ENCODE data around the gene CDK5. TPM values are rescaled to one million over a fixed set of nuclear protein-coding genes. Genes with fewer than 3 reads are reported as not detected.

Gene CDK5
- total RNA-seq, 1 donor from 2014 or later, result 19.1 TPM

DNA sequence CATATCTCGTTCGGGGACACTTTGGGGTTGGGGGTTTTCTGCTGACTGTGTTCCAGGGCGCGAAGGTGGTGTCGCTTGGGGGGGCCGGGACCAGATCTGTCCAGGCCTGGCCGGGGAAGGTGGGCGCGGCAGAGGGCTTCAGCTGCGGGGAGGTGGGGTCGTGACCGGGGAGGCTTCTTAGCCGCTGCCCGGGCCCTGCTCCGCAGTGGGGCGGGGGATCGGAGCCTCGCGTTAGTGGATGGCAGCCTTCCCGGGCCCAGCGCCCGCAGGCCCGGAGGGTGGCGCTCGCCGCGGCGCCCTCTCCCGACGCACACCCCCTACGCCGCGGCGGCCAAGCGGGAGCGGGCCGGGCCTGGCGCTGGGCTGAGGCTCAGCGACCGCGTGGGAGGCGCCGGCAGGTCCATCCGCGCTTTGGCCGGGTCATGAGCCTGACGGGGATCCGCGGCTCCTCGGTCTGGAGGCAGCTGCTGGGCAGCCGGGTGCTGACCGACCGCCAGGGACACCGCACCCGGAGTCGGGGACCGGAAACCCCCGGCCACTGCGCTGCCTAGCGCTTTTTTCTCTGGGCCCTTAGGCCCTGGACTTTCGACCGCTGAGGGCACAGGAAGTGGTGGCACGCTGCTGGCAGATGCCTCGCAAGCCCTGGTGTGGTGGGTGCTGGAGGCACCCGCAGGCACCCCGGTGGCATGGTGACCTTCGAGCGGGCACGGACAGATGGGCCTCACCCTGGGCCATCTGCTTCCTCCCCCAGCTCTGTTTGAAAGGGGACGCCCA is 29.7 kb upstream of the CDK5 start:
- DNase-seq (ENCODE audit: low read depth, low spot score), result no peak

DNA sequence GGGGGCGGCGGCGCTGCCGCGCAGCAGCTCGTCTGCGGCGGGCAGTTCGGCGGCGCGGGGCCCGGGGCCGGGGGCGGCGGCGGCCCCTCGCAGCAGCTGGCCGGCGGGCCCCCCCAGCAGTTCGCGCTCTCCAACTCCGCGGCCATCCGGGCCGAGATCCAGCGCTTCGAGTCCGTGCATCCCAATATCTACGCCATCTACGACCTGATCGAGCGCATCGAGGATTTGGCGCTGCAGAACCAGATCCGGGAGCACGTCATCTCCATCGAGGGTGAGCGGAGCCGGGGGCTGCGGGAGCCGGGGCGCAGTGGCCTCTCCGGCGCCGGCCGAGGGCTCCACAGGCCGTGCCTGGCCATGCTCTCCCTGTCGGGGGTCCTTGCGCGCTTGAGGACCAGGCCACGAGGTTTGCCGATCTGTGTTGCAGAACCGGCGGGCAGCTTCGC is 29.1 kb upstream of the CDK5 start:
- no peak for DNase-seq (ENCODE audit: low read depth, low spot score)

GRCh38 chr7:151085691-151086620 is 28.3 kb upstream of the CDK5 start, which contains the start of gene AGAP3:
TSS of gene AGAP3 (plus strand) at chr7:151086475. CDS start at chr7:151086742, 267 bp downstream.
- no peak for DNase-seq (ENCODE audit: low read depth, low spot score)

DNA sequence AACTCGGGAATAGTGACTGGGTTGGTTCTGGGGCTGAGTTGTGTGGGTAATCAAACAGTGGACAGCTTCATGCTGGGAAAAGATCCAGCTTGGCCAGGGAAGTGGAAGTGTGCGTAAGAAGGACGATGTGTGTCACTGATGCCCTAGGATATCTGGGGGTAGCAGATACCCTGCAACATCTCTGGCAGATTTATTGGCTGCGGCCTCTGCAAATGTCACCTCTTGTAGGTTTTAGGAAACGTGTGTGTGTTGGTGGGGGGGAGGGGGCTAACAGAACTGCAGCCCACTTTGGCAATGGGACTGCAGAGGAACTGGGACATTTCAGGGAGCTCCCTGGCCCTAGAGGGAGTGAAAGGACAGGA is 27.6 kb upstream of the CDK5 start:
- DNase-seq (ENCODE audit: low read depth, low spot score), result no peak

- DNase-seq (ENCODE audit: low read depth, low spot score), result no peak
Observed at GRCh38 chr7:151083824-151084160, 26.1 kb upstream of the CDK5 start.

- no peak for DNase-seq (ENCODE audit: low read depth, low spot score)
Observed at GRCh38 chr7:151083071-151083823, 25.6 kb upstream of the CDK5 start, which contains the start of gene TMUB1. TSS of gene TMUB1 (minus strand) at chr7:151083493. CDS start at chr7:151082563, 930 bp downstream.

DNA sequence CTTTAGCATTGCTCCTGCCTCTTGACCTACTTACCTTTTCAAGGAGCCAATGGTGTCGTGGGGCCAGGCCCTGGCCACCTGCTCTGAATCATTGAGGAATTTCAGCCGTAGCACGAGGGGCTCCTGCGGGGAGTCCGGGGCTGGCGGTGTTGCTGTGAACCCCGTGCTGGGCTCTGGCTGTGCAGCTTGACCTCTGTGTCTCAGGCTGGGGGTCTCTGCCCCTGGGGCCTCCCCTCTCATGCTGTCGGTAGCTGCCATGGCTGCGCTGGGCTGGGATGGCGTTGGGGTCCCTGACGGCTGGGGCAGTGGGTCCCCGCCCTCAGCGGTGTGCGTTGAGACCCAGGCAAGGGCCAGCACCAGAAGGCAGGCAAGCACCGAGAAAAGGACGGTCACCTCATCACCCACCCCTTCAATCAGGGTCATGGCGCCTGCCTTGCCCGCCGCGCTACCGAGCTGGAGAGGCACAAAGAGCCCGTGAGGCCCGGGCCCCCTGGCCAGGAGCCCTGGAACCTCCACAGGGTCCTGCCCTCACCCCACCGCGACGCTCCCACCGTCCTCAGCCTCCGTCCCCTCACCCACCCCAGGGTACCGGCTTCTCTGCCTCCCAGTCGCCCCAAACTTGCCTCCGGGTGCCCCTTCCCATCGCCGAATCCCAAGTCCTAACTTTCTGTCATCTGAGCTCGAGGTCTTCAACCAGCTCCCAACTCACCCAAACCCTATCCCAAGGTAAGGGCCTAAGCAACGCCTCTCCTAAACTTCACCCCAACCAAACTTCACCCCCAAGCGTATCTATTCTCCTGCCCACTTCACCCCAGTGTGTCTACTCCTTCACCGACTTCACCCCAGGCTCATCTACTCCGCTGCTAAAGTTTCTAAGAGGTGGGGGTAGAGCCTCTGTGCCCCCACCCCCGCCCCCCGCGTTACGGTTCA is 24.7 kb upstream of the CDK5 start:
- no peak for DNase-seq (ENCODE audit: low read depth, low spot score)

GRCh38 chr7:151081170-151082101 is 23.7 kb upstream of the CDK5 start:
- DNase-seq (ENCODE audit: low read depth, low spot score), result no peak

DNA sequence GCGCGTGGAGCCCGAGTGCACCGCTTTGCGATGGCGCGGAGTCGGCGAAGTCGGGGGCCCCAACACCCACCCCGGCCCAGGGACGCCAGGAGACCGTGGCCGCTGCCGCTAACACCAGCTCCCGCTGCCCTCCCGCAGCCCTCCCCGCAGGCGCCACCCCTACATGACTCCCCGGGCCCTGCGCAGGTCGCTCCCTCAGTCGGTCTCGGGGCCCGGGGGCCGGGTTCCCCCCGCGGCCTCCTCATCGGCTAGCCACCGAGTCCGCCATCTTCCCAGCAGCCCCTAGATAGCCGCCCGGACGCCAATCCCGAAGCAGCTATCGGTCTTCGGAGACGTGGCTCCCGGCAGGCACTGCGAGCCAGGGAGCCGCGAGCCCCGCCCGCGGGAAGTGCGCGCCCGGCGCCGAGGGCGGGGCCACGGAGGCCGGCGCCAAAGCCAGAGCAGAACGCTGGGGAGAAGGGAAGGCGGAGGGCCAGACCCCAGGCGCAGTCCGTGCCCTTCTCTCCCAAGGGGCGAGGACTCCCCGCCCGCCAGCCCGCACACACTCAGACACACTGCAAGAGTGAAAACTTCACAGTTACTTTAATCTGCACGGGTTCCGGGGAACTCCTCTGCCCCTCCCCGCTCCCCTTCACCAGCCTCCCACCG is 22.9 kb upstream of the CDK5 start, which contains the start of gene FASTK:
FASTK (minus strand) TSS at position 288 of the 648 bp plus-strand sequence; CDS start at position 245, 43 bp downstream.
- peak; percentile 71 for DNase-seq (ENCODE audit: low read depth, low spot score)

DNA sequence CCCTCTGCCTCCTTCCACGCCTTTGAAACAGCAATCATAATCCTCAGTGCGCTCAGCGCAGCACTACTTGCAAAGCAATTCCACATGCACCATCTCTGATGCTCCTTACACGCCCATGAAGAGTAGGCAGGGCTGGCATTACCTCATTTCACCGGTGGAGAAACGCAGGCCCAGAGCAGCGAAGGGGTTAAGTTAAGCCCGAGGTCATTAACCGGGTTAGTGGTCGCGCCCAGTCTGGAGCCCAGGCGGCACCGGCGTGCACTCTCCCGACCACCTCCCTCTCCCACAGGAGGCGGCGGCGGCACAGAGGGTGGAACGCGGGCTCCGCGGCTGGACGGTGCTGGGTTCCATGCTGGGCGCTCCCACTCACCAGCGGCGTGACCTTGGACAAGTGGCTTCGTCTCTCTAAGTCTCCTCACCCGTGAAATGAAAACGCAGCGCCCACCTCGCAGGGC is 22.4 kb upstream of the CDK5 start:
- DNase-seq (ENCODE audit: low read depth, low spot score), result no peak

GRCh38 chr7:151079199-151079910 is 21.7 kb upstream of the CDK5 start:
- DNase-seq (ENCODE audit: low read depth, low spot score), result no peak

DNA sequence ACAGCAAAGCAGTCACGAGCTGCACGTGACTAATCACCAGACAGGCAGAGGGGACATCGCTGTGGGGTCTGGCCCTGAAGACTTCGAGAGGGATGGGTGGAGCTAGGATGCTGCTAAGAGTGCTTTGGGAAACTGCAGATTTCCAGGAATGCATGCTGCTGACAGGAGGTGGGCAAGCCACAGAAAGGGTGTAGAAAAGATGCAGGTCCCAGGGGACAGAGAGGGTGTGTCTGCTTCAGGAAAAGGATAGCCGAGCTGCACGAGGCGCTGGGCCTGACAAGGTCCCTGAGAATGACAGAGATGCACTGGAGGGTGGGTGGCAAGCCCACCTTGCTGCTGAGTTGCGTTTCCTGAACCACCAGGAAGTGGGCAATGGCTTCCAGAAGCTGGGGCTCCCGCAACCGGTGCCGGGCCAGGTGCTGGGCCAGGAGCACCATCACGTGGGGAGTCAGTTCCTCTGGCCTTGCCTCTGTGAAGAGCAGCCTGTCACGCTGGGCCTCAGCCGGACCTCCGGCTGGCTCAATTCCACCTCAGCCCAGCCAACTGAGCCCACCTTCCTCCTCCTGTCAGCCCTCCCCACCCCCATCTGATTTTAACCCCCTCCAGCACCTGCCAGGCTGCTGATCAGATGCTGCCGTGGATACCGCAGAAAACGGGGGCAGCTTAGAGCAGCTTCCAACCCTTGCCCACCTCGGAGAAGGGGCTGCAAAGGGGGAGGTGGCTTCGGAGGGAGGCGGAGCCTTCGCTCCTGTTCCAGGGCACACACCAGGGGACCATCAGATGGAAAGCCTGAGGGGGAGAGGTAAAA is 20.7 kb upstream of the CDK5 start:
- DNase-seq (ENCODE audit: low read depth, low spot score), result no peak

DNA sequence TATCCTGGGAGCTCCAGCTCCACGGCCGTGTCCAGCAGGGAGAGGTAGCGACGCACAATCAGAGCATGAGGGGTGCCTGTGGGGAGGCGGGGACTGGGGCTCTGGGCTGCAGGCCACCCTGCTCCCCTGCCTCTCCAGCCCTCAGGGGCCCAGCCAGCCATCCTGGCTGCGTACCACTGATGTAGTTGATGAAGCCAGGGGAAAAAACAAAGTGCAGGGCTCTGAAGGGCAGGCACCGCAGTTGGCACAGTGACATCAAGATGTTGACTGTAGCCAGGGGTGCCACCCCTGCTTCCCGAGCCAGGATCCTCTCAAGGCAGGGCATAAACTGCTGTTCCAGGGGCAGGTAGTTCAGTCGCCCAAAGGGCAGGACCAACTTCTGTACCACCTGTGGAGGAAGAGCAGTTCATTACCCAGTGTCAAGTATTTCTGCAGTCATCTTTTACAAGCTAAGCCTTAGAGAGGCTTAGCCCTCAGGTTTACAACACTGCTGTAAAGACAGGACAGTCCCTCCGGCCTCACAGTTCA is 20.1 kb upstream of the CDK5 start:
- no peak for DNase-seq (ENCODE audit: low read depth, low spot score)

DNA sequence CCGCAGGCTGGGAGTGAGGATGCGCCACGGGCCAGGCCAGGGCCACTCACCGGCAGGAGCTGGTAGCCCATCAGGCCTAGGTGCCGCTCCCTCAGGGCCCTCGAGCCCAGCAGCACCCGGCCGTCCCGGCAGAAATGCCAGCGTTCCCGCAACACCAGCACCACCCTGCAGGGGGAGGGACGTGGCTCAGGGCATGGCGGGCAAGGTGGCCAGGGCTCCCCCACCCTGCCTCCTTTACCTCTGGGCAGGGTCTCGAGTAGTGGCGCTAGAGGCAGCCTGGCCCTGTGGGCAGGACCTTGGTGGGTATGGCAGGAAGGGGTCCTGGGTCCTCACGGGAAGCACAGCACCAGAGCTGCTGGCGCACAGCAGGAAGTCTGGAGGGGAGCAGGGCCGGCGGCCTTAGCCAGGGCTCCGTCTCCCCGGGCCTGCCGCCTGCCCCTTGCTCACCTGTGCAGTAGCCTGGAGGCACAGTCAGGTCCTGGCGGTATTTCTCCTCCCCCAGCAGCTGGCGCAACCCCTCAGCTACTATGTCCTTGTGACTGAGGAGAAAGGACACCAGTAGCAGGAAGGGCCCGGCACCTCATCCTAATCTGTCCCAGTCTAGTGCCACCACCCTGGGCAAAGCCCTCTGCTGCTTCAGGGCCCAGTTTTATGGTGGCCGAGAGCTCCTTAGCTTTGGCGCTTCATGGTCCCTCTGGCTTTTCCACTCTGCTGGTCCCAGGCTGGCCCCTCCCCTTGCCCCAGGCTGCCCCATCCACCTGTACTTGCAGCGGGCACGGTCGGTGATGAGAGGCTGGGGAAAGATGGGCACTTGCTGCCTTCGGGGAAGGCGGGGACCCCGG is 19.4 kb upstream of the CDK5 start:
- DNase-seq (ENCODE audit: low read depth, low spot score), result no peak

- DNase-seq (ENCODE audit: low read depth, low spot score), result no peak
Observed at GRCh38 chr7:151075978-151076426, 18.3 kb upstream of the CDK5 start.

GRCh38 chr7:151075662-151075971 is 17.9 kb upstream of the CDK5 start:
- no peak for DNase-seq (ENCODE audit: low read depth, low spot score)

Data from pulmonary artery endothelial cell (primary cell).